Astrocyte (in vitro differentiated cells and primary cell): ENCODE results near the gene CDK14. TPM values are rescaled to one million over a fixed set of nuclear protein-coding genes. Genes with fewer than 3 reads are reported as not detected.
"Not testable (repeated sequence)": the region's sequence is repeated elsewhere in the genome, so short reads cannot be mapped to it uniquely, and the experiment has no call there.

ENCODE experiments used
- DNase-seq: peaks from one replicate; pipeline ENCODE4 v3.0.0-alpha.2; 2010; ENCODE audit warnings: low read depth
- FAIRE-seq: peaks from 2 replicates; lab custom pipeline; 2011; peaks lifted over from hg19 to GRCh38; lab: Jason Lieb, UNC
- H2AFZ ChIP-seq: 2 replicates; pipeline ENCODE4 v1.6.0; 2012; ENCODE audit warnings: low read depth, low read length, inconsistent platforms
- H3K27ac ChIP-seq: 2 replicates; pipeline ENCODE4 v1.5.1; 2011; ENCODE audit warnings: low read depth, low read length, inconsistent platforms
- H3K27me3 ChIP-seq: 2 replicates; pipeline ENCODE4 v1.6.0; 2011; ENCODE audit warnings: low read length, inconsistent platforms; ENCODE audit not compliant: insufficient read depth
- H3K36me3 ChIP-seq: 2 replicates; pipeline ENCODE4 v1.5.1; 2011; ENCODE audit warnings: low read length, inconsistent platforms; ENCODE audit not compliant: insufficient read depth
- H3K4me1 ChIP-seq: 2 replicates; pipeline ENCODE4 v1.5.1; 2011; ENCODE audit warnings: low read length, inconsistent platforms; ENCODE audit not compliant: insufficient read depth
- H3K4me2 ChIP-seq: 2 replicates; pipeline ENCODE4 v1.6.0; 2012; ENCODE audit warnings: low read length, inconsistent platforms
- H3K4me3 ChIP-seq: 2 replicates; pipeline ENCODE4 v1.5.1; 2011; ENCODE audit warnings: low read depth, mild to moderate bottlenecking, low read length, inconsistent platforms; ENCODE audit not compliant: insufficient read depth
- H3K79me2 ChIP-seq: 2 replicates; pipeline ENCODE4 v1.6.0; 2012; ENCODE audit warnings: mild to moderate bottlenecking, low read length, inconsistent platforms; ENCODE audit not compliant: insufficient read depth
- H3K9ac ChIP-seq: 2 replicates; pipeline ENCODE4 v1.6.0; 2012; ENCODE audit warnings: mild to moderate bottlenecking, low read length, inconsistent platforms
- H3K9me3 ChIP-seq: 2 replicates; pipeline ENCODE4 v1.5.1; 2012; ENCODE audit warnings: low read depth, mild to moderate bottlenecking, low read length, inconsistent platforms; ENCODE audit not compliant: insufficient read depth
- H4K20me1 ChIP-seq: 2 replicates; pipeline ENCODE4 v1.6.0; 2012; ENCODE audit warnings: low read length, inconsistent platforms; ENCODE audit not compliant: insufficient read depth
- H3K27ac Mint-ChIP-seq: one replicate; pipeline ENCODE4 v1.8.0; 2021; ENCODE audit warnings: mild to moderate bottlenecking, mixed read lengths; ENCODE audit not compliant: unreplicated experiment
- H3K27me3 Mint-ChIP-seq: one replicate; pipeline ENCODE4 v1.8.0; 2021; ENCODE audit warnings: low read depth, mixed read lengths; ENCODE audit not compliant: unreplicated experiment
- H3K36me3 Mint-ChIP-seq: one replicate; pipeline ENCODE4 v1.8.0; 2021; ENCODE audit warnings: low read depth, mixed read lengths; ENCODE audit not compliant: unreplicated experiment
- H3K4me1 Mint-ChIP-seq: one replicate; pipeline ENCODE4 v1.8.0; 2021; ENCODE audit warnings: low read depth, mixed read lengths; ENCODE audit not compliant: unreplicated experiment
- H3K4me3 Mint-ChIP-seq: one replicate; pipeline ENCODE4 v1.8.0; 2021; ENCODE audit warnings: mild to moderate bottlenecking, moderate library complexity, mixed read lengths; ENCODE audit not compliant: unreplicated experiment
- H3K9me3 Mint-ChIP-seq: one replicate; pipeline ENCODE4 v1.8.0; 2021; ENCODE audit warnings: mild to moderate bottlenecking, mixed read lengths; ENCODE audit not compliant: unreplicated experiment
- EZH2 ChIP-seq: IDR thresholded peaks from 2 replicates; pipeline ENCODE4 v1.6.1; 2012; ENCODE audit warnings: mild to moderate bottlenecking, low read length, inconsistent platforms; ENCODE audit not compliant: insufficient read depth
- total RNA-seq: library from RNA; stranded (reverse); gene quantifications from 2 replicates; pipeline ENCODE4 v1.2.1, GENCODE V29; 2021
- TF ChIP-seq, protein P1 (sequence below): IDR thresholded peaks from 2 replicates; pipeline ENCODE4 v1.5.1; 2011; ENCODE audit warnings: low read depth, mild to moderate bottlenecking, inconsistent platforms, low read length, moderate library complexity; ENCODE audit not compliant: insufficient read depth

The CDK14 gene
- total RNA-seq, 1 donor from 2014 or later = 30.2 TPM

- Histone ChIP-seq H3K27me3 (no peaks in the 10 kb centered on the region), H2AFZ (no peak overlapping the region), H3K9ac (no peak overlapping the region), H3K36me3 (peaks cover 3% of the 10 kb centered on the region), H3K4me1 (no peaks in the 10 kb centered on the region), H4K20me1 (peaks cover 12% of the 10 kb centered on the region), H3K27ac (no peak overlapping the region), H3K4me3 (no peak overlapping the region), H3K9me3 (no peaks in the 10 kb centered on the region), H3K4me2 (no peak overlapping the region), H3K79me2 (peaks cover 8% of the 10 kb centered on the region)
- DNase-seq (peak; percentile 38), FAIRE-seq (no peak)
- Mint-ChIP-seq H3K4me1 (no peaks in the 10 kb centered on the region), H3K36me3 (peaks cover 15% of the 10 kb centered on the region), H3K27me3 (no peaks in the 10 kb centered on the region), H3K9me3 (peaks cover 6% of the 10 kb centered on the region), H3K4me3 (no peak overlapping the region), H3K27ac (no peak overlapping the region)
- no peak for TF ChIP-seq EZH2
- TF ChIP-seq, protein P1, sequence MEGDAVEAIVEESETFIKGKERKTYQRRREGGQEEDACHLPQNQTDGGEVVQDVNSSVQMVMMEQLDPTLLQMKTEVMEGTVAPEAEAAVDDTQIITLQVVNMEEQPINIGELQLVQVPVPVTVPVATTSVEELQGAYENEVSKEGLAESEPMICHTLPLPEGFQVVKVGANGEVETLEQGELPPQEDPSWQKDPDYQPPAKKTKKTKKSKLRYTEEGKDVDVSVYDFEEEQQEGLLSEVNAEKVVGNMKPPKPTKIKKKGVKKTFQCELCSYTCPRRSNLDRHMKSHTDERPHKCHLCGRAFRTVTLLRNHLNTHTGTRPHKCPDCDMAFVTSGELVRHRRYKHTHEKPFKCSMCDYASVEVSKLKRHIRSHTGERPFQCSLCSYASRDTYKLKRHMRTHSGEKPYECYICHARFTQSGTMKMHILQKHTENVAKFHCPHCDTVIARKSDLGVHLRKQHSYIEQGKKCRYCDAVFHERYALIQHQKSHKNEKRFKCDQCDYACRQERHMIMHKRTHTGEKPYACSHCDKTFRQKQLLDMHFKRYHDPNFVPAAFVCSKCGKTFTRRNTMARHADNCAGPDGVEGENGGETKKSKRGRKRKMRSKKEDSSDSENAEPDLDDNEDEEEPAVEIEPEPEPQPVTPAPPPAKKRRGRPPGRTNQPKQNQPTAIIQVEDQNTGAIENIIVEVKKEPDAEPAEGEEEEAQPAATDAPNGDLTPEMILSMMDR = no peak
Measured at GRCh38 chr7:90797596-90797995, 201.5 kb downstream of the CDK14 start.

DNA sequence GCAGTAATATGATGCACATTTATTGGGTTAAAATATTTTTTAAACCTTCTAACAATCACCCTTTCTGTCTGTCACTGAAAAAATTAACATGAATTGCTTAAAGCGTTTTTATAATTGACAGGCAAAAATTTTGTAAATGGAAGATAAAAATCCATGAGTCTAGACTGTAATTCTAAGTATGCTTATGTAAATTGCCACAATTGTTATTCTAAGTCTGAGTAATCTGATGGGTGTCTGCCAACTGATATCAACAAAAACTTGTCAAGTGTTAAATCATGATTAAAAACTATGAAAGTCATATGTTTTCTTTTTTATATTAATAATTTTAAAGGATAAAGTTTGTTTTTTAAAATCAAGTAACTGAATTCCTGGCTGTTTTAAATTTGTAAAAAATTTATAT lies 208.2 kb downstream of the CDK14 start:
- TF ChIP-seq, protein P1 = no peak
- TF ChIP-seq EZH2 = no peak
- peaks cover 17% of the 10 kb centered on the region for H3K9me3 Mint-ChIP-seq
- no peaks in the 10 kb centered on the region for H3K27me3 Mint-ChIP-seq
- Histone ChIP-seq H2AFZ (no peak overlapping the region), H3K27me3 (no peaks in the 10 kb centered on the region), H3K79me2 (peaks cover 6% of the 10 kb centered on the region), H3K36me3 (no peaks in the 10 kb centered on the region), H4K20me1 (no peaks in the 10 kb centered on the region), H3K4me3 (no peak overlapping the region), H3K4me2 (no peak overlapping the region), H3K27ac (no peak overlapping the region), H3K9ac (no peak overlapping the region), H3K4me1 (peaks cover 3% of the 10 kb centered on the region), H3K9me3 (no peaks in the 10 kb centered on the region)
- H3K4me3 Mint-ChIP-seq = no peak overlapping the region
- FAIRE-seq (no peak), DNase-seq (peak; percentile 70)
- no peaks in the 10 kb centered on the region for H3K4me1 Mint-ChIP-seq
- no peak overlapping the region for H3K27ac Mint-ChIP-seq
- H3K36me3 Mint-ChIP-seq = peaks cover 17% of the 10 kb centered on the region

GRCh38 chr7:90815552-90815951 lies 219.4 kb downstream of the CDK14 start:
- H3K9me3 Mint-ChIP-seq, H3K36me3 ChIP-seq, H3K27me3 ChIP-seq, H2AFZ ChIP-seq, H3K27ac Mint-ChIP-seq, H3K9ac ChIP-seq, H3K4me3 Mint-ChIP-seq, H3K27me3 Mint-ChIP-seq, H3K4me2 ChIP-seq, H4K20me1 ChIP-seq, DNase-seq, H3K9me3 ChIP-seq, FAIRE-seq, H3K27ac ChIP-seq, H3K4me3 ChIP-seq, H3K79me2 ChIP-seq, H3K36me3 Mint-ChIP-seq: not testable (repeated sequence)
- peaks cover 22% of the 10 kb centered on the region for H3K4me1 Mint-ChIP-seq
- H3K4me1 ChIP-seq = peaks cover 21% of the 10 kb centered on the region
